COLO668 (cell line): ENCODE measurements around the gene IREB2.

Experiments
- DNase-seq: peaks from one replicate; lab custom pipeline; 2025; ENCODE audit not compliant: unreplicated experiment; lab: John Stamatoyannopoulos, UW

IREB2 gene

DNA sequence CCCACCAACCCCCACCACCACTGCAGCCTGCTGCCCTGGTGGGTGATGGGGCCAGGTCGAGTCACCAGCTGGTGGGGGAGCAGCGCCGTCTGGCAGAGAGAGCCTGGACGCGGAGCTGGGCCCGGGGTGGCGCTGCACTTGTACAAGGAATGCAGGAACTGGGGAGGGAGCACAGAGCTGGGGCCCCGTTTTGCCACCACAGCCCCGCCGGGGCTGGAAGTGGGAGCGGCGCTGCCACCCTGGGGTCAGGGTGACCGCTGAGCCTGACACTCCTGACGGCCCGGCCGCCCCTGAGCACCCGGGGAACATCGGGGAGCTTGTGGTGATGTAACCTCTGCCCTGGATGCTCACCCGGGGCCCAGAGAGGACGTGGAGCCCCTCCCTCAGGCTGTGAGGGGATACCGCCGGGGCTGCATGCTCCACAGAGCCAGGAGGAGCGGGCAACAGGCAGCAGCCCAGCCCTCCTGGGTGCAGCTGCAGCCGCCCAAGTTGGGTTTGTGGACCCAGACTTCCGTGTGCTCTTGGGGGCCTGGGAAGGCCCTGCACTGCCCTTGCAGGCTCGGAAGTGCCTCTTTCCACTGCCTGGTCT is 32.6 kb upstream of the IREB2 start:
- DNase-seq: no peak

DNA sequence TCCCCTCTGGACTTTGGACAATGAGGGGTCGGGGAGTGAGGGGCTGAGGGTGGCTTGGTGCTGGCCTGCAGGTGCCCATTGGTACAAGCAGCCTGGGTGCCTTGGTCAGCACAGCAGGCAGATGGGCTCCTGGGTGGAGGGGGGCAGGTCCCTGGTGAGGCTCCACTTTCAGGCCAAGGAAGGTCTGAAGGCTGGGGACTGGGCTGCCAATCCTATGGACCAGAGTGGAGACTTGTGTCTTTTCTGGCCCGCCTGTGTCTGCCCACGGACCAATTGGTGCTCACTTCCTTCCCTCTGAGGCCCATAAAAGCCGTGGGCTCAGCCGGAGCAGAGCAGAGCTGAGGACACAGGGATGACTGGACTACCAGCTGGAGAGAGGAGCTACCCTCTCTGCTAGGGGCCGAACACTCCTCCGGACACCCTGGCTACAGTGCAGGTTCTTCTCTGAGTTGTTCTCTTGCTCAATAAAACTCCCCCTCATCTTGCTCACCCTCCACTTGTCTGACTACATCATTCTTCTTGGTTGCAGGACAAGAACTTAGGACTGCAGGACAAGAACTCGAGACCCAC is 31.9 kb upstream of the IREB2 start:
- no peak for DNase-seq

DNA sequence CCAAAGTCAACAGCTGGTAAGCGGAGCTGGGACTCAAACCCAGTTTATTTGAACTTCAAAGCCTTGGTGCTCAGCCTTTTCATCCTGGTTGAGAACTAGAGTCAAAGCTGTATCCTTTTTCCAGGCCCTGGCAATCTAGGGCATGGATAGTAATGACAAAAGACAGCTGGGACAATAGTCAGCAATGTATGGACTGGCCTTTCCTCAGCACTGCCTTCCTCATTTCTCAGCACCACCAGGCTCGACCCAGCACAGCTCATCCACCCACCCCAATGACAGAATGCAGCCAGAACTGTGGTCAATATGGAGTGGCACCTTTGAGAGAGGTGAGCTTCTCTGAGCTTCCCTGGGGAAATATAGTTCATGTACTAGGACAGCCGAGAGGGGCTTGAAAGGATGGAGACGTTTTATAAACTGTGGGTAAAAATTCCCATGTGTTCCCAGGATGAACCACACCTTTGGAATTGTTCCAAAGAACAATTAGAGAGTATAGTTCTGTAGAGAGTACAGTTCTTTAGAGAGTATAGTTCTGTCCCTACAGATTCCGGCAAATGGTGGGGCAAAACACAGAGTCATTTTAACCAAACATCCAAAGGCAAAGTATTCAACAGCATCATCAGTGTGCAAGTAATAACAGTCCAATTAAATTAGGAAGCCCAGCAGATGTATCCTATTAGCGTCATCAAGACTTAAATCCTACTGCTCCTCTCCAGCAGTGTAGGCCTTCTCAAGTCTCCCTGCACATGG is 30.2 kb upstream of the IREB2 start:
- DNase-seq: no peak

DNA sequence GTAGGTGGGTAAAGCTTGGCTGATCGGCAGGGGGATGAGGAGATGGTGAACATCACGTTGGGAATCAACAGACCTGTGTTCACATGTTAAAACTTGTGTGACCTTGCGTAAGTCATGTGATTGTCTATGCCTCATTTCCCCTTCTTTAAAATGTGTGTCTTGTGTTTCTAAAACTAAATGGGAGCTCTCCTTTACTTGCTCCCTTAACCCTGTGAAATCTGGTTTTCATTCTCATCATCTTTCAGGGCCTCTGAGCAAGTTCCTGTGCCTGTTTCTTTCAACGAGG is 29.7 kb upstream of the IREB2 start:
- DNase-seq: no peak

DNA sequence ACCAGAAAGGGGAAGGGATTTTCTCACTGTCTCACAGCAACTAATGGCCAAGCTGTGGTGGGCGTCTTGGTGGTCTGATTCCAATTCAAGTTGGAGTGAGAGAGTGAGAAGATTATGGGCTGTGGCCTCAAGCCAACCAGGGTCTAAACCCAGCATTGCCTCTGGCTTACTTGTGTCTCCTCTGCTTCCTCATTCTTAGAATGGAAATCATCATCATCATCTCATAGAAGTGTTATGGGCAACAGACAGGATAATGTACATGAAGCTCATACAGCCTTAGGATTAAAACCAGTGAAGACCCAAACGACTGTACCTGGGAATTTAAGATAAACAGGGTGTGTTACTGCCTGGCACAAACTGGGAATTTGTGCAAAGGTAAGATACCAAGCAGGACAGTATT is 29.1 kb upstream of the IREB2 start:
- no peak for DNase-seq

DNA sequence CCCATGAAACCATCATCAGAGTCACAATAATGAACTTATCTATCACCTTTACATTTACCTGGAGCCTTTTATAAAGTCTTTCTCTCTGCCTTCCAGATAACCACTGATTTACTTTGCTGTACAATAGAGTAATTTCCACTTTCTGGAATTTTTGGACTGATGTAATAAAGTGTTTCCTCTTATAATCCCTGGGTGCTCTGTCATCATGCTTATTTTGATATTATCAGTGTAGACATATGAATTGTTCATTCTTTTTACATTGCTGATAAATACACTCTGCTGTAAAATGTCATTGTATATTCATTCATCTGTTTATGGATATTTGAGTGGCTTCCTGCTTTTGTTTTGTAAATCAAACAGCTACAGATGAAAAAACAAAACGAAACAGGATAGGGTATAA is 27.0 kb upstream of the IREB2 start:
- DNase-seq: no peak

DNA sequence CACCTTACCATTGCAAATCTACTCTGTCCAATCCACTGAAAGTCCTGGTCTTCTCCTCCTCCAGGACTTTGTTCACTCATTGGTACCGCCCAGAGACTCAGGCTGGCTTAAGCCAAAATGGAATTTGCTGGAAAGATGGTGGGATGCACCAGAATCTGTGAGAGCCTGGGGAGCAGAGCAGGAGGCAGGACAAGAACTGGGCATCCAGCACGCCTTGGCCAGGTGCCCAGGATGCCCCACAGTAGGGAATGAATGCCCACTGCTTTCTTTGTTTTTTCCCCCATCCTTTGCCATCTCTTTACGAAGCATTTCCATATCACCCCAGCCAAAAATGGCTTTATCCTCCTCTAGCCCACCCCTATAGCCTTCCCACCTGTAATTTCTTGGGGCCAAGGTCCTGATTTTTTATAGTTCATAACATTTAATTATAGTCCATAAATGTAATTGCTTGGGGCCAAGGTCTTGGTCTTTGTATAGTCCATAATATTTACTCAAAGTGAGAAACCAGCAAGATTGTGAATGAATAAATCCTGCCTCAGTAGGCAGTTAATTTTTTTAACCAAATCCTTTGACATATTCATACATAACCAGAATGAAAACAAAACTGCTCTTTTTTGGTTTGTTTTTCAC is 23.3 kb upstream of the IREB2 start:
- no peak for DNase-seq

DNA sequence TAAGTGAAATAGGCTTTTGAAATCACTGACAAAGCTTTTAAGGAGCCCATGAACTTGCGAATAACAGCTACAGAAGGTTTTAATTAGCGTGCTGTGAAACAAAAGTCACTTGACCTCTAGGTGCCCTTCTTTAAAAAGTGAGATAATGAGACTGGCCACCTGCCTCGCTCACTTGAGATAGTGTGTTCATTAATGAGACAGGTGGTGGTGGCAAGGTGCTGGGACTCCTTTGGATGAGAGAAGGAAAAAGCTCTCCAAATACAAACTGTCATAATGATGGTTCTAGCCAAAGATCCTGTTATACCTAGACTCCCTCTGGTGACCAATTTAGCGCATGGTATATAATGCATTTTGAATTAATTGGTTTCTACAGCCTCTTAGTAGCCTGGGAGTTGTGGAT is 22.7 kb upstream of the IREB2 start:
- DNase-seq: no peak

DNA sequence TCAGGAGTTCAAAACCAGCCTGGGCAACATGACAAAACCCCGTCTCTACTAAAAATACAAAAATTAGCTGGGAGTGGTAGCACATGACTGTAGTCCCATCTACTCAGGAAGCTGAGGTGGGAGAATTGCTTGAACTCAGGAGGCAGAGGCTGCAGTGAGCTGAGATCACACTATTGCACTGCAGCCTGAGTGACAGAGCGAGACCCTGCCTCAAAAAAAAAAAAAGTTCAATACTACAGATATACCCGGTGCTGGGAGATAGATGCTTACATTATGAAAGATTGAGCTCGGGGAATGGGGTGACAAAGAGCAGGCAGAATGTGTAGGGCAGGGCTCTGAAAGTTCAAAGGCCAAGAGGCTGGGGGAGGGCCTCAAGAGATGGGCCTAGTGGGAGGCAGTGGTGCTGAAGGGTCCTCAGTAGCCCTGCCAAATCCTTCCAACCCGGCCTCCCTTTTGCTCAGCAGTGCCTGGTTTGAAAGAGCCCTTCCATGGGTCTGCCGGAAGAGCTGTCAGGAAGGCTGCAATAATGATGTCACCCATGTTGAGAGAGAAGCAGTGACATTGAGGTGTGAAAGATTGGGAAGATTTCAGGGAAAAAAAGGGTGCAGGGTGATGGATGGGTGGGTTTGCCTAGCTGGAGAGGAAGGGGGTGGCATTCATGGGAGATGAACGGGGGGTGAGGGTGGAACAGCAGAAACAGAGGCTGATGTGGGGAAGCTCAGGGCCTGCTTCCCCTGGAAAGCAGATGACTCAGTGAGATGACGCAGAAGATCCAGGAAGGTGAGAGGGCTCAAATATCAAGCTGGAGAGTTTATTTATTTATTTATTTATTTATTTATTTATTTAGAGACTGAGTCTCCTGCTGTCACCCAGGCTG is 20.0 kb upstream of the IREB2 start:
- no peak for DNase-seq

DNA sequence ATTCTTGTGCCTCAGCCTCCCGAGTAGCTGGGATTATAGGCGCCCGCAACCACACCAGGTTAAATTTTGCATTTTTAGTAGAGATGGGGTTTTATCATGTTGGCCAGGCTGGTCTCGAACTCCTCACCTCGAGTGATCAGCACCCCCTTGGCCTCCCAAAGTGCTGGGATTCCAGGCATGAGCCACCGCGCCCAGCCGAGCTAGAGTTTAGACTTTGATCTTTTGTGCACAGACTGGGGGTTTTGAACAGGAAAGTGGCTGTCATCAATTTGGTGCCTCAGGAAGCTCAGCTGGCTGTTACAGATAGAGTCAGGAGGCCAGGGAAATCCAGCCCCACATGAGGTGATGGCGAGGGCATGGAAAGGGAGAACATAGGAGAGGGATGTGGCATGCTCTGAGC is 19.3 kb upstream of the IREB2 start:
- no peak for DNase-seq

DNA sequence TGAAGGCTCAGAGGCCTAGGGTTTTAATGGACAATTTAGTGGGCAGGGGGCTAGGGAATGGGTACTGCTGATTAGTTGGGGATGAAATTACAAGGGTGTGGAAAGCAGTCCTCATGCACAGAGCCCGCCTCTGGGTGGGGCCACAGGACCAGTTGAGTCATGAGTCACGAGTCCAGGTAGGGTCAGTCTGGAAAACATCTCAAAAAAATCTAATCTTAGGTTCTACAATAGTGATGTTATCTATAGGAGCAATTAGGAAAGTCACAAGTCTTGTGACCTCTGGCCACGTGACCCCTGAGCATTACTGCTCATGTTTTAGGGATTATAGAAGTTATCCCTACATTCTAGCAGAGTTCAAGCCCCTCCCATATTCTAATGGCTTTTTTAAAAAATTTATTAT is 18.6 kb upstream of the IREB2 start:
- DNase-seq: no peak

DNA sequence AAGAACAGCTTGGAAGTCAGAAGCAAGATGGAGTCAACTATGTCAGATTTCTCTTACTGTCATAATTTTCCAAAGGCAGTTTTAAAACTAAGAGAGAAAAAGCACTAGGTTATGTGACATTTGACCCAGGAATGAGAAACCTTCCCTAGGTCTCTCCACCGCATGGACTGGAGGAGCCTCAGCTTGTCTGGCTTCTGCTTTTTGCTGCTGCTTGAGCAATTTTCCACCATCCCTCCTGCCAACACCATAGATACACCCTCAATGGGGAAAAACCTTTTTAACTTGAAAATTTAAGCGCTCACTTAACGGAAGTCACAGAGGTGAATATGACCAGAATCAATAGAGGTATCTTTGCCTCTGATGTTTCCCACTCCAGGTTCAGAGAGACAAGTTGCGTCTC is 17.8 kb upstream of the IREB2 start:
- DNase-seq: no peak

DNA sequence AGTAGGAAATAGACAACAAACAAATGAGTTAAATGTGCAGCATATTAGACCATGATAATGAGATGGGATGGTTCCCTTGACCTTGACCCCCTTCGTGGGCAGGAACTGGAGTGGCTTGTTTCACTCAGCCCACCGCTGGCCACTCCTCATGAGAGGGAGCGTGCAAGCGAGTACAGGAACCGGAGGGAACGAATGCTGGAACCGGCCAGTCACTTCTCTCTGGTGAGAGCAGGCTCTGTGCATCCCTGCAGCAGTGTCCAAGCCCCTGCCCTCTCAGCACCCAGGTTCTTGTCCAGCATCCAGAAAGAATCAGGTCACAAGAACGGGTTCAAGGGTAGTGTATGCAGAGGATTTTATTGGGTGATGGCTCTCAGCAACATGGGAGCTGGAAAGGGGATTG is 17.2 kb upstream of the IREB2 start:
- no peak for DNase-seq

DNA sequence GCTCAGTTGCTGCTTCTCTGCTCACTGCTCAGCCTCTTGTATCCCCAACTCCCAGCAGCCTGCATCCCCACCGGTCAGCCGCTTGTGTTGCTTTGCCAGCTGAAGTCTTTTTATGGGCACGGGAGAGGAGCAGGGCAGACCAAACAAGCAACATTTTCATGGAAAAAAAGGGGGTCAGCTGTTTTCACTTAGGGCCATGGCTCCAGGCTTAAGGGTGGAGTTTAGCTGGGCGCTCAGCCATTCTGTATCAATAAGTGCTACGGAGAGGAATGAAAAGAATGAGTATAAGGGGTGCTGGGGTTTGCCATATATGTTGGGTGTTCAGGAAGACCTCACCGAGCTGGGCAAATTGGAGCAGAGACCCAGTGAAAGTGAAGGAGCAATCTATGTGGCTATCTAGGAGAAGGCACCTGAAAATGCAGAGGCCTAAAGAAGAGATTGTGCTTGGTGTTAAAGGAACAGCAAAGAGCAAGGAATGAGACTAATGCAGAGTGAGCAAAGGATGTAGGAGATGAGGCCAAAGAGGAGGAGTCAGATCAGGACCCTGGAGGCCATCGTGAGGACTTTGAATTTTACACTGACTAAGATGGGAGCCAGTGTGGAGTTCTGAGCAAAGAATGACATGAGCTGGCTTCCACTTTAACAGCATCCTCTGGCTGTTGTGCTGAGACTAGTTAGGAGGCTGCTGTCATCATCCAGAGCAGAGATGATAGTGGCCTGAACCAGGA is 16.6 kb upstream of the IREB2 start:
- no peak for DNase-seq

DNA sequence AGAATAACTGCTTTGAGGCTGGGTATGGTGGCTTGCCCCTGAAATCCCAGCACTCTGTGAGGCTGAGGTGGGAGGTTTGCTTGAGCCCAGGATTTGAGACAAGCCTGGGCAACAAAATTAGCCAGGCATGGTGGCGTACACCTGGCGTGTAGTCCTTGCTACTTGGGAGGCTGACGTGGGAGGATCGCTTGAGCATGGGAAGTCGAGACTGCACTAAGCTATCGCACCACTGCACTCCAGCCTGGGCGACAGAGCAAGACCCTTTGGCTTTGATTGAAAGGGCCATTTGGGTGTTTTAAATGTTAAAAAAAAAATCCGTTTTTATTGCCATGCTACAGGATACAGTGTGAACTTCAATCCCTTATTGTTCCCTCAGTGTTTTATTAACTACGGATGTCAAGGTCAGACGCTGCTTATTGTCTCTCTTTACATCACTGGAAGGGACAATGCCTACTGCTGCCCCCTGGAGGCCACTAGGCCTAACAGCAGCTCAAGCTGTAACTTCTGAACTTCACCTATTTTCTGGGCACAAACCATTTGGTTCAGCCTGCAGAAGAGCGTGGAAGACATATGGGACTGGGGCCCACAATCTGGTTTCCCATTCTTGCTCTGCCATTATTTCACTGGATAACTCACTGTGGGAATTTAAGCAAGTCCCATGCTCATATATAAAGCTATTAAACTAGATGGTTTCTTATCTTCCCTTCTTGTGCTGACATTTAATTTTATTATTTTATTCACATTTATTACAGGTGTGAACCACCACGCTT is 15.3 kb upstream of the IREB2 start:
- peak; percentile 44 for DNase-seq

DNA sequence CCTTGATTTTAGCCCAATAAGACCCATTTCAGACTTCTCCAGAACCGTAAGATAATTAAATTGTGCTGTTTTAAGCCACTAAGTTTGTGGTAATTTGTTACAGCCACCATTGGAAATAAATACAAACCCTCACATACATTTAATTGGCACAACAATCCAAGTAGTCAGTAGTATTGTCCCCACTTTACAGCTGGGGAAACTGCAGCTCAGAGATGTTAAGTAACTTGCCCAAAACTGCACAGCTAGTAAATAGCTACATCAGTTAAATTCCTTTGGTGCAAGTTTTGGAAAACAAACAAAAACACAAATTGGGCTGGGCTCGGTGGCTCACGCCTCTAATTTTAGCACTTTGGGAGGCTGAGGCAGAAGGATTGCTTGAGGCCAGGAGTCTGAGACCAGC is 13.3 kb upstream of the IREB2 start:
- no peak for DNase-seq

DNA sequence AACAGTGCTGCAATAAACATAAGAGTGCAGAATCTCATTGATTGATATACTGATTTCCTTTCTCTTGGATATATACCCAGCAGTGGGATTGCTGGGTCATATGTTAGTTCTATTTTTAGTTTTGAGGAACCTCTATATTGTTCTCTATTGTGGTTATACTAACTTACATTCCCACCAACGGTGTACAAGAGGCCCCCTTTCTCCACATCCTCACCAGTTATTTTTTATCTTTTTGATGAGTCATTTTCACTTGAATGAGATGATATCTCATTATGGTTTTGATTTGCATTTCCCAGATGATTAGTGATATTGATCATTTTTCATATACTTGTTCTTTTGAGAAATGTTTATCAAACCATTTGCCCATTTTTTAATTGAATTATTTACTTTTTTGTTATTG is 12.4 kb upstream of the IREB2 start:
- DNase-seq: no peak

DNA sequence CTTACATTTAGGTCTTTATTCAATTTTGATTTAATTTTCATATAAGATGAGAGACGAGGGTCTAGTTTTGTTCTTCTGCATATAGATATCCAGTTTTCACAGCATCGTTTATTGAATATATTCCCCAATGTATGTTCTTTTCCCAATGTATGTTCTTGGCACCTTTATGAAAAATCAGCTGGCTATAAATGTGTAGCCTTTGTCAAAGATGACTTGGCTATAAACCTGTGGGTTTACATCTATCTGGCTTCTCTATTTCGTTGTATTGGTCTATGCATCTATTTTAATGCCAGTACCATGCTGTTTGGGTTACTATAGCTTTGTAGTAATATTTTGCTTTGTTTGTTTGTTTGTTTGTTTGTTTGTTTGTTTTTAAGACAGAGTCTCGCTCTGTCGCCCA is 11.7 kb upstream of the IREB2 start:
- DNase-seq: no peak

DNA sequence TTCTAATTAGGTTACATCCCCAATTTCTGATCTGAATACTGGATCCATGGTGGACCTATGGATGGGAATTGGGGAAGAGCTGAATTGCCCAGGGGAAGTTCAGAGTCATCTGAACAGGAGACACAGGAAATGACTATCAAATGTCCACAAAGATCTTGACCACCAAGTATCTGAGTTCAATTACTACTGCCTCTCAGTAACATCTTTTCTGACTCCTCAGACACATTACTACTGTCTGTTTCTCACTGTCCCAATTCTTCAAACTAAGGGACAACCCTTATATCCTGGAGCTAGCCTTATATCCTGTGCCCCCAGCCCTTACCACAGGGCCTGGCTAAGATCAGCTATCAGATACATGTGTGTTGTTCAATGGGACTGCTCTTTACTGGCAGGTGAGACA is 10.1 kb upstream of the IREB2 start:
- DNase-seq: no peak

DNA sequence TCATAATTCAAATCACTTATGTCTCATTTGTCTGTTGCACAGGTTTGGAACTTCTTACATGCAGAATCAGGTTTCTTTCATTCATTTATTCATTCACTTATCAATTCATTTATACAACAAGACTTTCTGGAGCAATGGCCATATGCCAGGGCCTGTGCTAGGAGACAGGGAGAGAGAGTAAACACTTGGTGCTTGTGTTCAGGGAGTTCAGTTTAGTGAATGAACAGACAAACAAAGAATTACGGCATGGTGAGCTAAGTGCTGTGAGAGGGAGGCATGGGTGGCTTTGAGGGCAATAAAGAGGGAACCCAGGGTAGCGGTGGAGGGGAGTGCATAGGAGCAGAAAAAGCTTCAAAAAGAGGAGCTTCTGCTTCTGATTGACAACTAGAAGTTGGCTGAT is 8.5 kb upstream of the IREB2 start:
- no peak for DNase-seq
